ENCODE data around the gene TANGO2. TPM values are rescaled to one million over a fixed set of nuclear protein-coding genes. Genes with fewer than 3 reads are reported as not detected.

The TANGO2 gene
- total RNA-seq, result 10 to 100 TPM; 15.7 to 18.3 TPM

- intact Hi-C loops (cut with micrococcal nuclease), result no loop called here
- POLR2A ChIA-PET, result interaction anchor here (0.7 to 2.5 kb wide), 5 partner anchors 9 to 99 kb away, joined by 3 to 12 read pairs (median 3); partner anchors contain the start of gene TRMT2A
- CTCF ChIA-PET, result interaction anchor here (1.2 to 1.6 kb wide), 2 partner anchors 50 to 72 kb away, joined by 3 to 8 read pairs; no protein-coding TSS in a partner anchor
Measured at GRCh38 chr22:20020533-20021195, at the start of gene TANGO2. TSS of gene TANGO2 (plus strand) at chr22:20021110. CDS start at chr22:20036799, 15,689 bp downstream.

GRCh38 chr22:19971276-19972124 is 49.4 kb upstream of the TANGO2 start:
- peaks cover 3% of the 10 kb centered on the region for H3K36me3 Mint-ChIP-seq (ENCODE audit: low read depth)
- ATAC-seq, result no peak
- no peak for TF ChIP-seq CTCF (IDR thresholded peaks at IDR 0.05)
- ChIA-PET CTCF (interaction anchor here (0.7 to 6.7 kb wide), 10 partner anchors 10 to 158 kb away, joined by 3 to 75 read pairs (median 4); partner anchors contain the start of gene TANGO2), POLR2A (interaction anchor here (0.6 to 1.6 kb wide), 5 partner anchors 13 to 139 kb away, joined by 3 to 5 read pairs (median 3); no protein-coding TSS in a partner anchor)
- no peak overlapping the region for H3K4me3 Mint-ChIP-seq
- H3K27ac Mint-ChIP-seq, result no peak overlapping the region
- intact Hi-C loops (cut with micrococcal nuclease), result loop anchor here (5.0 kb wide), 2 partner anchors 56 to 156 kb away; no protein-coding TSS in a partner anchor
- DNase-seq, result peak; percentile 37
- no peaks in the 10 kb centered on the region for H3K9me3 Mint-ChIP-seq
- H3K4me1 Mint-ChIP-seq (ENCODE audit: low read depth), result peaks cover 17% of the 10 kb centered on the region
- no peaks in the 10 kb centered on the region for H3K27me3 Mint-ChIP-seq

More at GRCh38 chr22:20020533-20021195, at the start of gene TANGO2:
- ATAC-seq (peak; percentile 96), DNase-seq (peak; percentile 91)
- H3K9me3 Mint-ChIP-seq, result no peaks in the 10 kb centered on the region
- H3K27me3 Mint-ChIP-seq, result peaks cover 9% of the 10 kb centered on the region
- H3K4me1 Mint-ChIP-seq (ENCODE audit: low read depth), result peaks cover 25% of the 10 kb centered on the region
- no peaks in the 10 kb centered on the region for H3K36me3 Mint-ChIP-seq (ENCODE audit: low read depth)
- peak within 1 kb of the TSS; percentile 92 for H3K27ac Mint-ChIP-seq
- no peak for TF ChIP-seq CTCF (IDR thresholded peaks at IDR 0.05)
- H3K4me3 Mint-ChIP-seq, result peak within 1 kb of the TSS; percentile 93

- Mint-ChIP-seq H3K27ac (no peak overlapping the region), H3K4me3 (no peak overlapping the region), H3K36me3 (ENCODE audit: low read depth) (no peaks in the 10 kb centered on the region), H3K27me3 (no peaks in the 10 kb centered on the region), H3K4me1 (ENCODE audit: low read depth) (peaks cover 17% of the 10 kb centered on the region), H3K9me3 (no peaks in the 10 kb centered on the region)
- ATAC-seq (no peak), DNase-seq (no peak)
- POLR2A ChIA-PET, result no interaction called here
- no peak for TF ChIP-seq CTCF (IDR thresholded peaks at IDR 0.05)
- CTCF ChIA-PET, result interaction anchor here (0.7 to 6.7 kb wide), 4 partner anchors 9 to 157 kb away, joined by 3 to 75 read pairs (median 5); no protein-coding TSS in a partner anchor
- intact Hi-C loops (cut with micrococcal nuclease), result loop anchor here (5.0 kb wide), 2 partner anchors 55 to 155 kb away; no protein-coding TSS in a partner anchor
Measured at GRCh38 chr22:19972251-19972650, 48.7 kb upstream of the TANGO2 start.

GRCh38 chr22:19972652-19973550 is 48.0 kb upstream of the TANGO2 start:
- CTCF ChIA-PET, result interaction anchor here (1.6 to 6.7 kb wide), 2 partner anchors 9 to 41 kb away, joined by 5 to 75 read pairs; no protein-coding TSS in a partner anchor

More at GRCh38 chr22:19972652-19973550, 48.0 kb upstream of the TANGO2 start:
- Mint-ChIP-seq H3K27ac (no peak overlapping the region), H3K4me3 (no peak overlapping the region), H3K36me3 (ENCODE audit: low read depth) (no peaks in the 10 kb centered on the region), H3K9me3 (no peaks in the 10 kb centered on the region), H3K27me3 (no peaks in the 10 kb centered on the region), H3K4me1 (ENCODE audit: low read depth) (peaks cover 17% of the 10 kb centered on the region)
- POLR2A ChIA-PET, result interaction anchor here (1.0 to 1.4 kb wide), 2 partner anchors 15 to 47 kb away, joined by 3 read pairs; no protein-coding TSS in a partner anchor
- no peak for ATAC-seq
- no peak for TF ChIP-seq CTCF (IDR thresholded peaks at IDR 0.05)
- intact Hi-C loops (cut with micrococcal nuclease), result loop anchor here (5.0 kb wide), 2 partner anchors 54 to 154 kb away; no protein-coding TSS in a partner anchor
- DNase-seq, result no peak

Data from activated CD8-positive, alpha-beta T cell treated with anti-CD3 and anti-CD28 coated beads for 36 hours (primary cell).